NCI-H146 (cell line): ENCODE results near the gene EFNB1.

Experiments
- DNase-seq: peaks from one replicate; lab custom pipeline; 2025; lab: John Stamatoyannopoulos, UW

The EFNB1 gene

GRCh38 chrX:68843992-68844391 lies 15.2 kb downstream of the EFNB1 start:
- no peak for DNase-seq

GRCh38 chrX:68844581-68844980 lies 15.8 kb downstream of the EFNB1 start:
- DNase-seq = no peak

- no peak for DNase-seq
Observed at GRCh38 chrX:68846536-68846935, 17.7 kb downstream of the EFNB1 start.

- no peak for DNase-seq
Observed at GRCh38 chrX:68847172-68847571, 18.4 kb downstream of the EFNB1 start.

GRCh38 chrX:68848189-68848940 lies 19.5 kb downstream of the EFNB1 start:
- DNase-seq = no peak

DNA sequence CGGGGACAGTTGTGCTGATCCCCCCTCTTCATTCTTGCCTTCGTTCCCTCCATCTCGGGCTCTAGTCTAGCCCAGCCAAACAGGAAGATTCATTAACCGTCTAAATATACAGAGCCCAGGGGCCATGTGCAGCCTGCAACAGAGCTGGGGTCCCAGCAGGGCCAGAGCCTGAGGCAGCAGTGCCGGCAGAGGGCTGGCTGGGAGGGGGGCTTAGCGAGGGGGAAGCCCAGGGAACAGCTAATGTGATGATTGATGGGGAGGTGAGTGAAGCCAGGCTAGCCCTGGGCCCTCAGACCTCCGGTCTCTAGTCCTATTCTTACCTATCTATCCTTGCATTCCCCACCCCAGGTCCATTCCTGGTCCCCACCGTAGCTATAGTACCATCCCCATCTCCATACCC lies 22.3 kb downstream of the EFNB1 start:
- no peak for DNase-seq

DNA sequence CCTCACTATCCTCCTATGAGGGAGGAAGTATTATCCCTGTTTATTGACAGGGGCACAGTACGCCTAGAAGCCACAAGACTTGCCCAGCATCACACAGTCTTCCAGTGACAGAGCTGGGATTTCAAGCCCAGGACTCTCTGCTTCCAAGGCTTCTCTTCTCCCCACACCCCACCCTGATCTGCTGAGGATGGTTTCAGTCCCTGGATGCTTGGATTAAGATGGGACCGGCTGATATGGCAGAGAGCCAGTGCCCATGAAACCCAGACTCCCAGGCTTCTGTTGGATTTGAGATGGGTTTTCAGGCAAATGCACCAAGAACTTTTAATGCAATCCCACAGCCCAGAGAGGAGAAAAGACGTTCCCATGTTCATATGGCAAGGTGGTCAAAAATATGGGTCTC lies 23.2 kb downstream of the EFNB1 start:
- DNase-seq = no peak

DNA sequence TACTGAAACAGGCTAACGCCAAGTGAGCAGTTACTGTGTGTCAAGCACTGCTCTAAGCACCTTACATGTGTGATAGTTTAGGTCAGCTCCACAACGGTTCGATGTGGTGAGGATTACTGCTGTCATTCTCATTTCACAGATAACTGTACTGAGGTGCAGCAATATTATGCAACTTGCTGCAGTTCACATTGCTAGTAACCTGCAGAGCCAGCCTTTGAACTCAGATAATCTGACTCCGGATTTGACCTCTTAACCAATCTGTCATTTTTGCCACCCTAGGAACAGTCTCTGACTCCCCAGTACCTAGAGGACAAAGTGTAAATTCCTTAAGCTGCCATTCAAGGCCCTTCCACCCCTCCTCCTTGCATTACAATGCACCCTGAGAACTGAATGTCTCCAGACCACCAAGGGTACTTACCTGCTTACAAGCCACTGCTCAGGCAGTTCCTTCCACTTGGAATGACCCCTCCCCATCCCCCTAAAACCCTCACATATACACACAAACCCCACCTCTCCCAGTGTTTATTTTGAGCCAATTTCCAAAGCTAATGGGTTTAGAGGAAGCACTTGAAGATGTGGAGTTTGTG lies 24.9 kb downstream of the EFNB1 start:
- no peak for DNase-seq

DNA sequence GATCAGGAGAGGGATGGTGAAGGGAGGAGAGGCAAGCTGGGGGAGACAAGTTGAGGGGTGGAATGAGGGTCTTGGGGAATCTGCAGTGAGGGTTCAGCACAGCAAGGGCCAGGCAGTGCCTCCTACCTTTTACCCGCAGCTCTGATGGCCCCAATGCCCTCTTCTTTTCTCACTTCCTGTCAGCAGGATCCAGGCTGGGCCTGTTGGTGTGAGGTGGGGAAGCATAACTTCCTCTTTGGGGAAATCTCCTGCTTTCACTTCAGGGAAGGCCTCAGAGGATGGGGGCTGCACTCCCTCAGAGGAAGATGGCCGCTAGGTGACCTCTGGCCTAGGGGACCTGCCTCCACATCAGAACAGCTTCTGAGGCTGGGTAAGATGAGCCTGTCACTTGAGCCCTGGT lies 36.5 kb downstream of the EFNB1 start:
- no peak for DNase-seq

- no peak for DNase-seq
Observed at GRCh38 chrX:68865926-68866325, 37.1 kb downstream of the EFNB1 start.

DNA sequence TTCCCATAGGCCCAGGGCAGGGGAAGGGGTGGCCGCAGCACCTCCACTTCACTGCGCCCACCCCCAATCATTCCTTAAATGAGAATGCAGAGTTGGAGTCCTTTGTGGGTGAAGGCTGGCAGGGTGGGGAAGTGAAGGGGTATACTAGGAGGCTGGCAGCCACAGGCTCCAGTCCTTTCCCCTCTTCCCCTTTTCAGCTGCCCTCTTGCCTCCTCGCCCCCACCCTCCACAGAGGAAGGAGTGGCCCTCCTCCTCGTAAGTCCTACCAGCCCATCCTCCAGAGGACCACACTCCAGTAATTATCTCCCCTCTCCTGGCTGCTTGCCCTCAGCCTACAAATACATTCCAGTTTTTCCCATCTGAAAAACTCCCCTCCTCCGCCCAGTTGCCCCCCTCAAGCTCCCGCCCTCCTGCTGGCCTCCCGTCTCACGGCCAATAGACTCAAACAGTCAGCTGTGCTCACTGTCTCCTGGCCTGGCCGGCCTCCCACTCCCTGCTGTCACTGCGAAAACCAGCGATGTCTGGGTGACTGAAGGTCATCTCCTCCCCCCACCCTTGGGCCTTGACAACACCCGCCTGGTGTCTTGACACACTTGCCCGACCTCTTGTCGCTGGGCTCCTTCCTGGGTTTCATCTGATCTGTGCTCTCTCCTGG lies 38.8 kb downstream of the EFNB1 start:
- no peak for DNase-seq

GRCh38 chrX:68868316-68868715 lies 39.5 kb downstream of the EFNB1 start:
- no peak for DNase-seq

GRCh38 chrX:68868902-68869800 lies 40.3 kb downstream of the EFNB1 start:
- no peak for DNase-seq

GRCh38 chrX:68870357-68870756 lies 41.5 kb downstream of the EFNB1 start:
- DNase-seq = no peak

DNA sequence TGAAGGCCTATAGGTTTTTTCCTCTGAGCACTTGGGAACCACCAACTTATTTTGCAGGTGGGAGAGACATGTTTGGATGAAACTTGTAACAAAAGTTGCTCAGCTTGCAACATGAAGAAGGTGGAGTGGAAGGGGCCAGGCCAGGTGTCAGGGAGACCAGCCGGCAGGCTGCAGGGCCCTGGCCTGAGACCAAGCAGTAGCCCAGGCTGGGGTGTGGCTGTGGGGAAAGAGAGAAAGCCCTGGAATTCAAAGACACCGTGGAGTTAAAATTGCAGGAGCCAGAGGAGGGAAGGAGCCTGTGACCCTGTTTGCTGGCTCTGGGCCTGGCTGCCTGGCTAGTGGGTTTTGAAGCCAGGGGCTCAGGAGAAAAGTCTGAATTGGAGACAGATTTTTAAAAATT lies 43.4 kb downstream of the EFNB1 start:
- DNase-seq = no peak

- DNase-seq = no peak
Observed at GRCh38 chrX:68874076-68874475, 45.3 kb downstream of the EFNB1 start.

DNA sequence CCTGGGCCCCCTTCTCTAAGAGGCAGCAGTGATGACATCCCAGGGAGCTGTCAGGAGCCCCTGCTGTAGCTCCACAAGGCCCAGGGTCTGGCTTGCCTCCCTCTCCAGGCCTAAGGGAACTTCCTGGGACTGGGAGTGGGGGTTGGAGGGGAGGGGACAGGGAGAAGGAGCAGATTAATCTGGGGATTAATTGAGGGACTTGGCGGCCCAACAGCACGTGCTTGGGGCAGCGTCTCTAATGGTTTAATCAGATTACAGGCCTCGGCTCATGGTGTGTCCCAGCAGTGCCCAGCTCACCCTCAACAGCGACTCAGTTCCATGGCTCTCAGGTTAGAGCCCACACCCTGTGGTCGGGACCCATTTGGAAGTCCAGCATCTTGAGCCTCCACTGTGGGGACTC lies 47.9 kb downstream of the EFNB1 start:
- DNase-seq = no peak

DNA sequence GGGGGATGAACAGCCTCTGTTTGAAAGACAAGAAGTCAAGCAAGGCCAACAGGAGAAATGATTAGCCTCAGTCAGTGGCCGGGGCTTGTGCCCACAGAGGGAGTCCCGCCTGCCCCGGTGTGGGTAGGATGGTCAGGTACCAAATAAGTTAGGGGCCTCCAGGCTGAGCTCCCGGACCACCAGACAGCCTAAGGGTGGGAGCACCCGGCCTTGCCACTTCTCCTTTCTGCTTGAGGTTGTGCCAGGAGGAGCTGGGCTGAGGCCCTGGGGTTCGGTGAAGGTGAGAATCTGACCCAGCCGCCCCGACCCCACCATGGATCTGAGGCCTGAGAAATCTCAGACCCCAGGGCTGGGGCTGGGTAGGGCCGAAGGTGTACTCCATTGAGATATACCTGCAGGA lies 48.8 kb downstream of the EFNB1 start:
- no peak for DNase-seq

GRCh38 chrX:68878977-68879645 lies 50.3 kb downstream of the EFNB1 start:
- no peak for DNase-seq

DNA sequence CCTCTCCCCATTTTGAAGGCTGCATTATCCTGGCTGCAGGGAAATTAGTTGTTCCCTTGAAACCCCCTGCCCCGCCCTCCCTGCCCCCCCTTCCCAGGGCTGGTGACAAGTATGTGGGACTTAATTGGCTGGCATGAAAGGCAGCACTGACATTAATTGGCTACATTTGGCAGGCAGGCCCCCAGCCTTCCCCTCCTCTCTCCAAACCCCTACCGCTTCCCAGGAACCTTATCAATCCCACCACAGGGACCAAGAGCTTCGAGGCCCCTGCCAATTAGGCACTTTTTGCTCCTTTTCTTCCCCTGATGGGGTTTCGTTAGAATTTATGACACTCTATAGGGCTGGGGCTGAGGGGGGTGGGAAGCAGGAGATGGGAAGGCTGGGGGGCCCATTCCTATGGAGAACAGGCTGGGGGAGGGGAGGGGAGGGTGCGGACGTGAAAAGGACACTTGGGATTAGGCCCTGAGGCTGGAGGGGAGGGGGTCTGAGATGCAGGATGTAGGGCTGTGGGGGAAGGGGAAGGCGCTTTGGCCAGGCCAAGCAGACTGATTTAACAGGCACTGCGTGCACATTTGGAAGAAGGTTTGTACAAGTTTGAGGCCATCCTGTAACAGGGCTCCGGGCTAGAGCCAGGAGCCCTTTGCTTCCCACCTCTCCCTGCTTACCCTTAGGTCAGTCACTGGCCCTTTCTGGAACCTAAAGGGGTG lies 52.2 kb downstream of the EFNB1 start:
- no peak for DNase-seq

GRCh38 chrX:68881911-68882310 lies 53.1 kb downstream of the EFNB1 start:
- no peak for DNase-seq
